Spleen (tissue), 11 donors: Measurements from ENCODE around the gene AHDC1. TPM values are rescaled to one million over a fixed set of nuclear protein-coding genes. Genes with fewer than 3 reads are reported as not detected.
A peak's percentile ranks its signal among the peaks of the same experiment; 100 is the strongest.

Experiments
- DNase-seq: peaks from one replicate; pipeline ENCODE4 v3.0.0-alpha.2; 2020
- H3K27ac ChIP-seq, 8 donors: fragments of 200-600 bp; sonication (generic) in 7 of 8; 1 replicate in 4 of 8; 2 replicates in 4 of 8; pipeline versions ENCODE4 v1.5.0 to v1.8.0; 2016 to 2021; ENCODE audit warnings: inconsistent platforms in 4 of 8, mild to moderate bottlenecking in 4 of 8, moderate library complexity in 1 of 8
- H3K27me3 ChIP-seq, 7 donors: fragments of 200-600 bp; sonication (generic) in 6 of 7; replicated peaks in 1 of 7; 1 replicate in 4 of 7; 2 replicates in 3 of 7; pipeline versions ENCODE4 v1.5.0 to v1.8.0; 2016 to 2021; ENCODE audit warnings: inconsistent platforms in 3 of 7, mild to moderate bottlenecking in 1 of 7
- H3K36me3 ChIP-seq, 6 donors: fragments of 200-600 bp; sonication (generic) in 5 of 6; 1 replicate in 4 of 6; 2 replicates in 2 of 6; pipeline versions ENCODE4 v1.5.0 to v1.8.0; 2016 to 2021; ENCODE audit warnings: inconsistent platforms in 2 of 6
- H3K4me1 ChIP-seq, 6 donors: fragments of 200-600 bp; sonication (generic) in 5 of 6; 1 replicate in 3 of 6; 2 replicates in 3 of 6; pipeline versions ENCODE4 v1.5.0 to v1.8.0; 2016 to 2021; ENCODE audit warnings: inconsistent platforms in 3 of 6
- H3K4me3 ChIP-seq, 8 donors: fragments of 200-600 bp; sonication (generic) in 7 of 8; 1 replicate in 4 of 8; 2 replicates in 4 of 8; pipeline versions ENCODE4 v1.5.0 to v1.8.0; 2016 to 2021; ENCODE audit warnings: inconsistent platforms in 4 of 8, mild to moderate bottlenecking in 4 of 8, moderate library complexity in 2 of 8
- H3K9me3 ChIP-seq, 8 donors: fragments of 200-600 bp; sonication (generic) in 7 of 8; 1 replicate in 4 of 8; 2 replicates in 4 of 8; pipeline versions ENCODE4 v1.5.0 to v1.8.0; 2016 to 2021; ENCODE audit warnings: inconsistent platforms in 4 of 8
- CTCF ChIP-seq, 11 experiments: fragments of 200-600 bp in 7 of 11; fragments of 450-650 bp in 4 of 11; sonication (generic) in 4 of 11; IDR thresholded peaks in 8 of 11; conservative IDR thresholded peaks in 3 of 11; 1 replicate in 7 of 11; 2 replicates in 4 of 11; pipeline versions ENCODE4 v1.4.0 to v1.8.0; 2016 to 2021; ENCODE audit warnings: antibody characterized with exemption in 11 of 11, inconsistent platforms in 4 of 11, mild to moderate bottlenecking in 1 of 11
- POLR2A ChIP-seq, 3 donors: fragments of 450-650 bp; IDR thresholded peaks; one replicate each; pipeline ENCODE4 v1.5.1; 2017; ENCODE audit warnings: antibody characterized with exemption in 3 of 3, mild to moderate bottlenecking in 1 of 3
- POLR2AphosphoS5 ChIP-seq, 3 donors: sonication (generic); formaldehyde crosslinking; IDR thresholded peaks; one replicate each; pipeline ENCODE4 v1.5.1; 2017; ENCODE audit warnings: antibody characterized with exemption in 3 of 3
- WGBS, 5 donors: extraction: QIAGEN DNeasy Blood & Tissue Kit in 3 of 5; methylation state at CpG; one replicate each; pipeline versions ENCODE4 v1.1.5 to v1.1.7; 2013 to 2018; 5-methylcytosine and 5-hydroxymethylcytosine counted together
- intact Hi-C: fragments of 100-400 bp; cut with DNase I; formaldehyde crosslinking; loops from one replicate; pipeline ENCODE4 v1.15.0; 2023; ENCODE audit warnings: low total_unique reads
- polyA plus RNA-seq, 3 donors: library from polyadenylated mRNA; stranded (reverse); fragments of 200-250 nt; gene quantifications; one replicate each; pipeline ENCODE4 v1.2.1, GENCODE V29; 2013
- total RNA-seq, 7 donors: library from RNA; depleted of rRNA in 3 of 7; stranded (reverse); fragments of >200 nt in 3 of 7; fragmentation: NEBNext Ultra II Directional in 4 of 7; extraction: Animal tissue kit (Norgen Biotek cat#: 25700) in 4 of 7; gene quantifications; one replicate each; pipeline versions ENCODE4 v1.1.0 to v1.2.1, GENCODE V29; 2016 to 2021
- donor health status: healthy with polysubstance abuse.
- donor health status: DM: no; HTN: no; CAD: no; lungs with moderate emphysema.
- donor health status: DM: no; HTN: no; CAD: no.
- donor health status: Bipolar disorder and iron deficiency.
- donor health status: healthy.
- donor health status: DM: no; HTN: no; CAD: no.
- donor health status: DM: yes; HTN: yes; CAD: no.

Gene AHDC1
- total and polyA plus RNA-seq, 10 donors: 3.2 to 104 (median 42.7) TPM

- TF ChIP-seq POLR2AphosphoS5 (IDR thresholded peaks at IDR 0.05) (no peak), POLR2A (IDR thresholded peaks at IDR 0.05) (no peak), CTCF (IDR thresholded peaks at IDR 0.05 in 8 of 11, conservative IDR thresholded peaks at IDR 0.05 in 3 of 11) (no peak)
- H3K27ac ChIP-seq: peak overlapping the region; percentile 38 to 85 (median 56)
- DNase-seq: no peak
- peak overlapping the region in 2 of 8 donors; percentile 19 to 56 for H3K4me3 ChIP-seq
- WGBS, 5 donors: 60 to 67% (median 66%) methylated on average over 8 of the region's 8 CpGs
- H3K4me1 ChIP-seq: peaks cover 61 to 100% (median 91%) of the 10 kb centered on the region in 6 donors
- intact Hi-C loops: no loop called here
- peaks cover 0 to 14% (median 0%) of the 10 kb centered on the region in 7 donors for H3K27me3 ChIP-seq
- H3K9me3 ChIP-seq: no peaks in the 10 kb centered on the region
- H3K36me3 ChIP-seq: no peaks in the 10 kb centered on the region
Measured at GRCh38 chr1:27523337-27524020, 80.5 kb downstream of the AHDC1 start.

GRCh38 chr1:27522432-27523336, 81.3 kb downstream of the AHDC1 start:
- Histone ChIP-seq H3K36me3 (no peaks in the 10 kb centered on the region), H3K4me3 (peak overlapping the region in 5 of 8 donors; percentile 15 to 56 (median 19)), H3K4me1 (peaks cover 53 to 100% (median 88%) of the 10 kb centered on the region in 6 donors), H3K27me3 (peaks cover 0 to 6% (median 0%) of the 10 kb centered on the region in 7 donors), H3K27ac (peak overlapping the region in 7 of 8 donors; percentile 41 to 85 (median 63)), H3K9me3 (no peaks in the 10 kb centered on the region)
- 45 to 62% (median 51%) methylated on average over 25 to 31 of the region's 31 CpGs for WGBS, 5 donors
- TF ChIP-seq POLR2AphosphoS5 (IDR thresholded peaks at IDR 0.05): peak in 2 of 3 donors; percentile 23 to 38
- no peak for TF ChIP-seq POLR2A (IDR thresholded peaks at IDR 0.05)
- TF ChIP-seq CTCF (IDR thresholded peaks at IDR 0.05 in 8 of 11, conservative IDR thresholded peaks at IDR 0.05 in 3 of 11): peak in 4 of 11 experiments; percentile 15 to 42 (median 18)
- DNase-seq: peak; percentile 77
- intact Hi-C loops: no loop called here

- no peaks in the 10 kb centered on the region for H3K9me3 ChIP-seq
- TF ChIP-seq CTCF (IDR thresholded peaks at IDR 0.05 in 8 of 11, conservative IDR thresholded peaks at IDR 0.05 in 3 of 11) (no peak), POLR2A (IDR thresholded peaks at IDR 0.05) (no peak), POLR2AphosphoS5 (IDR thresholded peaks at IDR 0.05) (no peak)
- no peak for DNase-seq
- peak overlapping the region in 6 of 8 donors; percentile 10 to 85 (median 66) for H3K27ac ChIP-seq
- no peaks in the 10 kb centered on the region for H3K36me3 ChIP-seq
- H3K27me3 ChIP-seq: peaks cover 0 to 4% (median 0%) of the 10 kb centered on the region in 7 donors
- WGBS, 5 donors: 31 to 63% (median 54%) methylated on average over 9 of the region's 9 CpGs
- H3K4me3 ChIP-seq: peak overlapping the region in 5 of 8 donors; percentile 15 to 56 (median 19)
- intact Hi-C loops: no loop called here
- peaks cover 46 to 100% (median 86%) of the 10 kb centered on the region in 6 donors for H3K4me1 ChIP-seq
Measured at GRCh38 chr1:27521861-27522431, 82.0 kb downstream of the AHDC1 start.
